ENCODE measurements around the gene HLF. TPM values are rescaled to one million over a fixed set of nuclear protein-coding genes. Genes with fewer than 3 reads are reported as not detected.

HLF gene
- total and polyA plus RNA-seq, 2 donors (not counting 1 experiment from before 2014, with no cell fraction given), result 0.10 TPM; not detected in 1

DNA sequence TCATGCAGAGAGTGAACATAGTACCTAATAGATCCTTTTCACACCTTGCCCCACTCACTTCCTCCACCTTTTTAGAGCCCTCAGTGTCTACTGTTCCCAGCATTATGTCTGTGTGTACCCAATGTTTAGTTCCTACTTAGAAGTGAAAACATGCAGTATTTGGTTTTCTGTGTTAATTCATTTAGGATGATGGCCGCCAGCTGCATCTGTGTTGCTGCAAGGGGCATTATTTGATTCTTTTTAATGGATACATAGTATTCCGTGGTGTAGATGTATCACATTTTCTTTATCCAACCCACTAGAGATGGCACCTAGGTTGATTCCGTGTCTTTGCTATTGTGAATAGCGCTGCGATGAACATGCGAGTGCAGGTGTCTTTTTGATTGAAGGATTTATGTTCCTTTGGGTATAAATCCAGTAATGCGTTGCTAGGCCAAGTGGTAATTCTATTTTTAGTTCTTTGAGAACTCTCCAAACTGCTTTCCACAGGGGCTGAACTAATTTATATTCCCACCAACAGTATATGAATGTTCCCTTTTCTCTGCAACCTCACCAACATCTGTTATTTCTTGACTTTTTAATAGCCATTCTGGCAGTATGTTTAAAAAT is 47.1 kb downstream of the HLF start:
- no peak overlapping the region for H3K4me3 ChIP-seq (ENCODE audit: control extremely low read depth in 1 of 5, extremely low read depth in 1 of 5, insufficient read depth in 1 of 5, low read depth in 2 of 5, low read length in 4 of 5)
- H3K4me1 Mint-ChIP-seq, result peaks cover under 1% of the 10 kb centered on the region
- no peak overlapping the region for H3K4me2 ChIP-seq (replicated peaks; ENCODE audit: low read depth, low read length, poor library complexity, severe bottlenecking)
- no peak for ATAC-seq (ENCODE audit: low read depth)
- H3K27me3 Mint-ChIP-seq, result peaks cover 35% of the 10 kb centered on the region
- TF ChIP-seq EZH2 (IDR thresholded peaks at IDR 0.05; ENCODE audit: borderline replicate concordance, insufficient read depth, low read depth, low read length, poor library complexity, severe bottlenecking) (no peak), CTCF (IDR thresholded peaks at IDR 0.05) (no peak)
- H3K9me3 ChIP-seq (ENCODE audit: control extremely low read depth in 1 of 3, control insufficient read depth in 2 of 3, insufficient read depth in 1 of 3, low read length in 2 of 3), result no peaks in the 10 kb centered on the region
- no peak for DNase-seq
- peaks cover 0 to 6% (median 0%) of the 10 kb centered on the region in 4 experiments for H3K27me3 ChIP-seq (replicated peaks in 1 of 4; ENCODE audit: control extremely low read depth in 1 of 4, control insufficient read depth in 3 of 4, insufficient read depth in 4 of 4, low read length in 3 of 4)
- no peaks in the 10 kb centered on the region for H3K79me2 ChIP-seq (ENCODE audit: control insufficient read depth, insufficient read depth, low read length)
- CTCF ChIA-PET, result no interaction called here
- no peaks in the 10 kb centered on the region for H3K36me3 ChIP-seq (replicated peaks in 1 of 2; ENCODE audit: control extremely low read depth in 1 of 2, control insufficient read depth in 1 of 2, extremely low read depth in 1 of 2, insufficient read depth in 2 of 2, low read length in 1 of 2)
- H2AFZ ChIP-seq (ENCODE audit: insufficient read depth, low read depth, low read length, poor library complexity, severe bottlenecking), result no peak overlapping the region
- H3K27ac Mint-ChIP-seq, result no peak overlapping the region
- no peak overlapping the region for H3K4me3 Mint-ChIP-seq
- H3K9me3 Mint-ChIP-seq (ENCODE audit: insufficient read depth), result no peaks in the 10 kb centered on the region
- intact Hi-C loops (cut with micrococcal nuclease), result no loop called here
- no CpG with 5 or more reads among the region's 7 CpGs for WGBS (ENCODE audit: insufficient coverage)
- POLR2A ChIA-PET, result no interaction called here
- no peaks in the 10 kb centered on the region for H3K4me1 ChIP-seq (ENCODE audit: control insufficient read depth in 2 of 2, insufficient read depth in 2 of 2, low read length in 2 of 2)
- H4K20me1 ChIP-seq (ENCODE audit: control insufficient read depth, insufficient read depth, low read length, poor library complexity, severe bottlenecking), result no peaks in the 10 kb centered on the region
- H3K9ac ChIP-seq (ENCODE audit: low read length), result no peak overlapping the region
- no peak overlapping the region for H3K27ac ChIP-seq (ENCODE audit: low read length in 2 of 2)

DNA sequence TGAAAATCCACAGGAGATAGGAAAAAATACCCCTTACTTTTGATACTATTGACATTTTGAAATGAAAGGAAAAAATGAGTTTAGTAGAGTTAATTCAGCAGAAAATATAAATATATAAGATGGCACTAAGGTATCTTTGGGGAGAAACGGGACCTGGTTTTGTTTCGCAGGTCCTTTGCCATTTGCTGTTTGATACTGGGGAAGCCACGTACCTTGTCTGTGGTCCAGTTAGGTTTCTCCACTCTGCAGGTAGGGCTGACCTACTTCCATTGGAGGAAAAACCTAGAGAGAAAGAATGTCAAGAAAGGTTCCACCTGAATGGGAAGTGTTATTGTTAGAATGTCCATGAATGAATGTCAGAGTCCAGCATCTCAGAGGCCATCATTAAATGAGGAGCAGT is 48.1 kb downstream of the HLF start:
- 93% methylated on average over 3 of the region's 3 CpGs for WGBS (ENCODE audit: insufficient coverage)
- H3K4me3 ChIP-seq (ENCODE audit: control extremely low read depth in 1 of 5, extremely low read depth in 1 of 5, insufficient read depth in 1 of 5, low read depth in 2 of 5, low read length in 4 of 5), result no peak overlapping the region
- H3K36me3 ChIP-seq (replicated peaks in 1 of 2; ENCODE audit: control extremely low read depth in 1 of 2, control insufficient read depth in 1 of 2, extremely low read depth in 1 of 2, insufficient read depth in 2 of 2, low read length in 1 of 2), result no peaks in the 10 kb centered on the region
- Mint-ChIP-seq H3K4me1 (no peaks in the 10 kb centered on the region), H3K27ac (no peak overlapping the region), H3K27me3 (peaks cover 32% of the 10 kb centered on the region), H3K9me3 (ENCODE audit: insufficient read depth) (no peaks in the 10 kb centered on the region), H3K4me3 (no peak overlapping the region)
- no peak for DNase-seq
- H3K9me3 ChIP-seq (ENCODE audit: control extremely low read depth in 1 of 3, control insufficient read depth in 2 of 3, insufficient read depth in 1 of 3, low read length in 2 of 3), result no peaks in the 10 kb centered on the region
- ChIA-PET POLR2A (interaction anchor here (0.6 kb wide), 1 partner anchor 82 kb away, joined by 3 read pairs; no protein-coding TSS in a partner anchor), CTCF (interaction anchor here (1.1 kb wide), 1 partner anchor 12 kb away, joined by 3 read pairs; no protein-coding TSS in a partner anchor)
- no peak for TF ChIP-seq EZH2 (IDR thresholded peaks at IDR 0.05; ENCODE audit: borderline replicate concordance, insufficient read depth, low read depth, low read length, poor library complexity, severe bottlenecking)
- no peak for TF ChIP-seq CTCF (IDR thresholded peaks at IDR 0.05)
- no peak overlapping the region for H3K9ac ChIP-seq (ENCODE audit: low read length)
- ATAC-seq (ENCODE audit: low read depth), result no peak
- H3K79me2 ChIP-seq (ENCODE audit: control insufficient read depth, insufficient read depth, low read length), result no peaks in the 10 kb centered on the region
- no peaks in the 10 kb centered on the region for H4K20me1 ChIP-seq (ENCODE audit: control insufficient read depth, insufficient read depth, low read length, poor library complexity, severe bottlenecking)
- no peak overlapping the region for H3K27ac ChIP-seq (ENCODE audit: low read length in 2 of 2)
- intact Hi-C loops (cut with micrococcal nuclease), result no loop called here
- no peak overlapping the region for H2AFZ ChIP-seq (ENCODE audit: insufficient read depth, low read depth, low read length, poor library complexity, severe bottlenecking)
- no peak overlapping the region for H3K4me2 ChIP-seq (replicated peaks; ENCODE audit: low read depth, low read length, poor library complexity, severe bottlenecking)
- peaks cover 0 to 5% (median 0%) of the 10 kb centered on the region in 4 experiments for H3K27me3 ChIP-seq (replicated peaks in 1 of 4; ENCODE audit: control extremely low read depth in 1 of 4, control insufficient read depth in 3 of 4, insufficient read depth in 4 of 4, low read length in 3 of 4)
- H3K4me1 ChIP-seq (ENCODE audit: control insufficient read depth in 2 of 2, insufficient read depth in 2 of 2, low read length in 2 of 2), result no peaks in the 10 kb centered on the region
